HG02623 (cell line): ENCODE measurements around the gene PABPN1L.
"Not testable (repeated sequence)": the region's sequence is repeated elsewhere in the genome, so short reads cannot be mapped to it uniquely, and the experiment has no call there.

Experiments
- ATAC-seq: cut with Tn5 transposase; IDR thresholded peaks from one replicate; pipeline ENCODE4 v1.9.1; 2021; ENCODE audit warnings: moderate library complexity; ENCODE audit not compliant: unreplicated experiment

PABPN1L gene

DNA sequence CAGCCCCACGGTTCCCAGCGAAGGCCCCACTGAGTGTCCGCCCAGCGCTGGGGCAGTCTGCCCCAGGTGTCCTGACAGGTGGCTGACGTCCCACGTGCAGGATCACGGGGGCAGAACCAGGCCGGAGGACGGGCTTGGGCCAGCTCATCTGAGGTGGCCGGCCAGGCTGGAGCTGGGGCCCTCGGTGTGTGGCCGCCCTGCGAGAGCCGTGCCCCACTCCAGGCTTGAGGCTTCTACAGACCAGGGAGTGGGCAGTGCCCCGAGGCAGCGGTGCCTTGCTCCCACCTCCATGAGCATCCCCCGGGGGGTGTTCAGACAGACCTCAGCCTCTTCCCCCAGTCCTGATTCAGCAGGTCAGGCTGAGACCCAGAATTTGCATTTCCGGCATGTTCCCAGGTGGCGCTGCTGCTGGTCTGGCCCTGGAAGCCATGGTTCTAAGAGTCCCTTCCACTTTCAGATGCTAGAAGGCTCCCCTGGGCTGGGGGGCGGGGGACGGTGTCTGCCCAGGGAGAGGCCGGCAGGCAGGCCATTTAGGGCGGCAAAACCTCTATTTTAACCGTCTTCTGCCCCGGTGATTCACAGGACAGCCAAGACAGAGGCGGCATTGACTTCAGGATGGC lies 35.4 kb upstream of the PABPN1L start:
- no peak for ATAC-seq

DNA sequence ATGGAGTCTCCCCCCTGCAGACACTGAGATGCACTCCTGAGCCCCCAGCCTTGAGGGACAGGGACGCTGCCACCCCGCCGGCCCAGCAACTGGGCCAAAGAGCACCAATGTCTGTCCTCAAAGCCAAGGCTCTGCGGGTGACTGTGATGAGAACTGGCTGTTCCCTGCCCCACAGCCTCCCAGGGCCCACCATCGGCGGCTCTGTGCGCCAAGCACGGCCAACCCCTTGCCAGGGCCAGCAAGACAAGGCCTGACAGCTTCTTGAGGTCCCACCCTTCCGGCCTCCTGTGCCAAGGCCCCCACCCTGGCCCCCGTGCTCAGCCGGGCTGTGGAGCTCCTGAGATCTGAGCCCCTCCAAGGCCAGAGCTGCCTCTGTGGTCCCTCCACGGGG lies 34.2 kb upstream of the PABPN1L start:
- ATAC-seq: no peak

GRCh38 chr16:88899901-88900661 lies 33.6 kb upstream of the PABPN1L start:
- no peak for ATAC-seq

GRCh38 chr16:88897696-88898425 lies 31.4 kb upstream of the PABPN1L start:
- ATAC-seq: no peak

DNA sequence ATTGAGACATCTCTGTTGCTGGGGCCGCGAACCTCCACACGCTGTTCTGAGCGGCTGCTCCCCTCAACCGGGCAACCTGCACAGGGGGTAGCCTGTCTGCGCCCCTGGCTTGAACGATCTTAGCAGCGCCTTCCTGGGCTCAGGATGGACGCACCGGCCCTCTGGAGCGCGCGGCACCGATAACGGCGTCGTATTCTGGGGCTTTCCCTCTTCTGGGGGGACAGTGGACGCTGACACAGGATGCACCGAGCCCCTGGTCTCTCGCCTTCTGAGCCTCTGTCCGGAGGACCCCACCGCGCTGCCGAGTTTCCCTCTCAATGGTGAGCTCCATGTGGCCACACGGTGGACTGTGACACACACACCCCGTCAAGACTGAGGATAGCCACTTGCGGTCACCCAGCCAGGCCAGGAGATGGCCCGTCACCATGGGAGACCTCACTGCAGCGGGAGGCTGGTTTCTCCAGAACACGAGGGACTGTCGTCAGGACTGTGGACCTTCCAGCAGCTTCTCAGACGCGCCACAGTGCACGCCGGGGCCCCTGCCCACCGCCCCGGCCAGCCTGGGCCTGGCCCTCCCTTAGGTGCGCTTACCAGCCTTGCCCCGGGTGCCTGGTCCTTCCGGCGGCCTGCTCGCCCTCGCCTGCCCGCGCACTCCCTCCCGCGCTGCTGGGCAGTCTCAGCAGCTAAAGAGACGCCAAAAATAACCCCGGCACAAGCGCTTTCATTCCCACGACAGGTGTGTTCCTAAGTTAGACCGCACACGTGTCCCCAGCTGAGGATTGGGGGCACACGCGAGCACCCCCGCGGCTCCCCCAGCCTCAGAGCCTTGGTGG lies 30.0 kb upstream of the PABPN1L start:
- ATAC-seq: no peak

GRCh38 chr16:88895335-88895734 lies 28.9 kb upstream of the PABPN1L start:
- no peak for ATAC-seq

GRCh38 chr16:88894681-88895300 lies 28.3 kb upstream of the PABPN1L start:
- ATAC-seq: no peak

- ATAC-seq: not testable (repeated sequence)
These were observed 27.8 kb upstream of the PABPN1L start for GRCh38 chr16:88894266-88894665.

- ATAC-seq: no peak
These were observed 26.9 kb upstream of the PABPN1L start for GRCh38 chr16:88893127-88893968.

- ATAC-seq: no peak
These were observed 25.6 kb upstream of the PABPN1L start for GRCh38 chr16:88892065-88892464.

DNA sequence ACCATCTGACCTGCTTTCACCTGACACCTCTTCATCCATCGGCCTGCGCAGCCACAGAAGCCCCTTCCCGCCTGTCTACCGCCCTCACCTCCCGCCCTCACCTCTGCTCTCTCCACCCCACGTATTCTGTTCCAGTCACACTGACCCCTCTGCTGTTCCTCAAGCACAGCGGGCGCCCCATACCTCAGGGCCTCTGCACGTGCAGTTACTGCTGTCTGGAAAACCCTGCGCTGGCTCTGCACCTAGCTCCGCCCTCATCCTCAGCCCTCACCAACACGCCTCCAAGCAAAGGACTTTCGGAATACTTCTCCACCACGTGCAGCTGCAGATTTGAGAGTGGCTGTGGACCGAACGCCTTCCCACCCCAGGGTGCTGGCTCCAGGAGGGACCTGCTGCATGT lies 24.6 kb upstream of the PABPN1L start:
- ATAC-seq: no peak

- ATAC-seq: not testable (repeated sequence)
These were observed 23.4 kb upstream of the PABPN1L start for GRCh38 chr16:88889702-88890352.

GRCh38 chr16:88888461-88889387 lies 22.3 kb upstream of the PABPN1L start:
- ATAC-seq: no peak

GRCh38 chr16:88888057-88888456 lies 21.6 kb upstream of the PABPN1L start:
- no peak for ATAC-seq

DNA sequence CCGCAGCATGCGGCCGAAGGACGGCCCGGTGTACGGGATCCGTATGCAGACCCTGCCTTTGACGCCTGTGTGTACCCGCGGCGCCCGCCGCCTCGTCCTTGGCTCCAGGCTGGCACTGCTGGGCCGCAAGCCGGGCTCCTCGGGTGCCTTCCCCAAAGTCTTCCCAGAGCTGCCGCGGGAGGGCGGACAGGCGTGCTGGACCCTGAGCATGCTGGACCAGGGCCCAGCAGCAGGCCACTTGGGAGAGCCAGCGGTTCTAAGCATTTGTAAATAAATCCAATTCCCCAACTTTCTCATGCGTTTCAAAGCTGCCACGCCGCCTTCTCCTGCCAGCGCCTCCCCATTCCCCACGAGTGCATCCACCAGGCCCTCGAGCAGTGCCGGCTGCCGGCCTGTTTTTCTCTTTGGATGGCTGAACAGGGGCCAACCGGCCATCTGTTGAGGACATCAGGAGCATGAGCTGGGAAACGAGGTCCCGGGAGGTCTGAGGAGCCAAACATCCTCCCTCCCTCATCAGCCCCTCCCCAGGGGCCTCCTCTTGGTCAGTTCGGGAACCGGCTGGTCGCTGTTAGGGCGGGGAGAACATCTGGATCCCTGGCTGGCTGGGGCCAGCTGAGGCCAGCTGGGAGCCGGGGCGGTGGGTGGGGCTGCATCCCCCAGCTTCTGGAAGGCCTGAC lies 20.5 kb upstream of the PABPN1L start:
- no peak for ATAC-seq

GRCh38 chr16:88886420-88886844 lies 20.0 kb upstream of the PABPN1L start:
- ATAC-seq: no peak

DNA sequence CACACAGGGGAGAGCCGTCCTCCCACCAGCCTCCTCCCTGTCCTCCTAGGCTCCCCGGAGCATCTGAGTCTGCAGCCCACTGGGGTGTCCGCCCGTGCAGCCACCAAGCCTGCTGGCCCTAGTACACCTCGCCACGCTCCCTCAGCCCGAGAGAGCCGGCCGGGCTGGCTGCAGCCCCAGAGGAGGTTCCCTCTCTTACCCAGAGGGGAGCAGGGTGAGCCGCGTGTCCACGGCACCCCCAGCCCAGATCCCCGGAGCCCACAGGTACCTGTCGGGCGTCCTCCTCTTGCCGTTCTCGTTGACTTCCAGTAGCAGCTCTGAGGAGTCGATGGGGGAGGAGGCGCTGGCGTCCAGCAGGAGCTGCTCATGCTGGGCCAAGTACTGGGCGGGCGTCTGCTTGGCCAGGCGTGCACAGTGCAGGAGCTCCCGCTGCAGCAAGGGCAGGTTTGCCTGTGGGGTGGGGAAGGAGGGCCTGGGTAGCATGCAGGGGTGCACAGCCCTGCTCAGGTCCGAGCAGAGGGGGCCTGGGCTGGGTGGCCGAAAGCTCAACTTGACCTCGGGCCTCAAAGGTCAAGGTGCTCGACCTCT lies 19.3 kb upstream of the PABPN1L start:
- ATAC-seq: no peak
